ENCODE data around the gene KIFC1. TPM values are rescaled to one million over a fixed set of nuclear protein-coding genes. Genes with fewer than 3 reads are reported as not detected.
"Not testable (repeated sequence)": the region's sequence is repeated elsewhere in the genome, so short reads cannot be mapped to it uniquely, and the experiment has no call there.

KIFC1 gene
- 100 to 1,000 TPM; 107 TPM for total RNA-seq

- peaks cover 41% of the 10 kb centered on the region for H3K4me1 Mint-ChIP-seq (ENCODE audit: low read depth)
- H3K36me3 Mint-ChIP-seq (ENCODE audit: low read depth) = peaks cover 22% of the 10 kb centered on the region
- peak within 1 kb of the TSS; percentile 82 for H3K4me3 Mint-ChIP-seq
- DNase-seq = peak; percentile 100
- no peaks in the 10 kb centered on the region for H3K9me3 Mint-ChIP-seq
- peak within 1 kb of the TSS; percentile 97 for H3K27ac Mint-ChIP-seq
- no peaks in the 10 kb centered on the region for H3K27me3 Mint-ChIP-seq (ENCODE audit: low read depth)
- intact Hi-C loops (cut with micrococcal nuclease) = loop anchor here (1.0 to 5.0 kb wide), 12 partner anchors 19 to 320 kb away; partner anchors contain the start of genes BAK1, CUTA, RING1 and RPS18
- CTCF ChIA-PET = interaction anchor here (0.6 to 1.7 kb wide), 20 partner anchors 10 to 310 kb away, joined by 3 to 18 read pairs (median 3); partner anchors contain the start of gene CUTA
These were observed at the start of gene KIFC1 for GRCh38 chr6:33391278-33391921. KIFC1 (plus strand) TSS chr6:33391823; CDS start chr6:33391986, 163 bp downstream.

GRCh38 chr6:33343606-33343952 is 48.0 kb upstream of the KIFC1 start:
- H3K36me3 Mint-ChIP-seq (ENCODE audit: low read depth); H3K27me3 Mint-ChIP-seq (ENCODE audit: low read depth); DNase-seq; H3K9me3 Mint-ChIP-seq: not testable (repeated sequence)
- CTCF ChIA-PET = interaction anchor here (0.6 to 2.8 kb wide), 8 partner anchors 19 to 244 kb away, joined by 3 to 29 read pairs (median 10); partner anchors contain the start of genes B3GALT4, RGL2, RPS18 and TAPBP
- Mint-ChIP-seq H3K4me1 (ENCODE audit: low read depth) (peaks cover 20% of the 10 kb centered on the region), H3K4me3 (peak overlapping the region; percentile 34), H3K27ac (peak overlapping the region; percentile 72)
- intact Hi-C loops (cut with micrococcal nuclease) = loop anchor here (10.0 kb wide), 1 partner anchor 229 kb away; no protein-coding TSS in a partner anchor

GRCh38 chr6:33343953-33344611 is 47.5 kb upstream of the KIFC1 start:
- H3K27ac Mint-ChIP-seq = peak overlapping the region; percentile 72
- H3K4me1 Mint-ChIP-seq (ENCODE audit: low read depth) = peaks cover 20% of the 10 kb centered on the region
- H3K4me3 Mint-ChIP-seq = peak overlapping the region; percentile 34
- CTCF ChIA-PET = interaction anchor here (0.6 to 2.8 kb wide), 16 partner anchors 8 to 329 kb away, joined by 3 to 29 read pairs (median 6); partner anchors contain the start of genes B3GALT4, CUTA, RGL2 and RPS18
- H3K9me3 Mint-ChIP-seq = no peaks in the 10 kb centered on the region
- intact Hi-C loops (cut with micrococcal nuclease) = loop anchor here (1.0 to 10.0 kb wide), 3 partner anchors 45 to 229 kb away; partner anchors contain the start of genes RGL2 and VPS52
- H3K27me3 Mint-ChIP-seq (ENCODE audit: low read depth) = no peaks in the 10 kb centered on the region
- peak; percentile 62 for DNase-seq
- H3K36me3 Mint-ChIP-seq (ENCODE audit: low read depth) = no peaks in the 10 kb centered on the region

GRCh38 chr6:33344701-33345697 is 46.6 kb upstream of the KIFC1 start:
- peak; percentile 77 for DNase-seq
- no peaks in the 10 kb centered on the region for H3K9me3 Mint-ChIP-seq
- H3K36me3 Mint-ChIP-seq (ENCODE audit: low read depth) = no peaks in the 10 kb centered on the region
- peaks cover 20% of the 10 kb centered on the region for H3K4me1 Mint-ChIP-seq (ENCODE audit: low read depth)
- H3K4me3 Mint-ChIP-seq = peak overlapping the region; percentile 64
- H3K27me3 Mint-ChIP-seq (ENCODE audit: low read depth) = no peaks in the 10 kb centered on the region
- CTCF ChIA-PET = interaction anchor here (0.6 to 2.8 kb wide), 22 partner anchors 9 to 900 kb away, joined by 3 to 29 read pairs (median 4); partner anchors contain the start of genes B3GALT4, CUTA, RGL2 and RPS18
- intact Hi-C loops (cut with micrococcal nuclease) = loop anchor here (1.0 to 10.0 kb wide), 5 partner anchors 22 to 230 kb away; partner anchors contain the start of genes RGL2, TAPBP and VPS52
- H3K27ac Mint-ChIP-seq = peak overlapping the region; percentile 74

- H3K36me3 Mint-ChIP-seq (ENCODE audit: low read depth); H3K4me3 Mint-ChIP-seq; H3K27me3 Mint-ChIP-seq (ENCODE audit: low read depth); H3K9me3 Mint-ChIP-seq; CTCF ChIA-PET; H3K27ac Mint-ChIP-seq; DNase-seq: not testable (repeated sequence)
- intact Hi-C loops (cut with micrococcal nuclease) = loop anchor here (10.0 kb wide), 1 partner anchor 232 kb away; no protein-coding TSS in a partner anchor
- H3K4me1 Mint-ChIP-seq (ENCODE audit: low read depth) = peaks cover 20% of the 10 kb centered on the region
These were observed 44.7 kb upstream of the KIFC1 start for GRCh38 chr6:33346972-33347371.

- CTCF ChIA-PET = no interaction called here
- Mint-ChIP-seq H3K27me3 (ENCODE audit: low read depth) (no peaks in the 10 kb centered on the region), H3K27ac (no peak overlapping the region), H3K4me1 (ENCODE audit: low read depth) (peaks cover 20% of the 10 kb centered on the region), H3K9me3 (no peaks in the 10 kb centered on the region), H3K4me3 (no peak overlapping the region), H3K36me3 (ENCODE audit: low read depth) (no peaks in the 10 kb centered on the region)
- DNase-seq = no peak
- intact Hi-C loops (cut with micrococcal nuclease) = loop anchor here (10.0 kb wide), 1 partner anchor 233 kb away; no protein-coding TSS in a partner anchor
These were observed 43.8 kb upstream of the KIFC1 start for GRCh38 chr6:33347816-33348215.

GRCh38 chr6:33355860-33356259 is 35.8 kb upstream of the KIFC1 start:
- H3K27me3 Mint-ChIP-seq (ENCODE audit: low read depth); CTCF ChIA-PET; H3K4me1 Mint-ChIP-seq (ENCODE audit: low read depth); DNase-seq; H3K36me3 Mint-ChIP-seq (ENCODE audit: low read depth); H3K4me3 Mint-ChIP-seq; intact Hi-C loops (cut with micrococcal nuclease); H3K27ac Mint-ChIP-seq; H3K9me3 Mint-ChIP-seq: not testable (repeated sequence)

GRCh38 chr6:33356295-33356694 is 35.3 kb upstream of the KIFC1 start:
- CTCF ChIA-PET = no interaction called here
- H3K9me3 Mint-ChIP-seq = no peaks in the 10 kb centered on the region
- H3K36me3 Mint-ChIP-seq (ENCODE audit: low read depth) = no peaks in the 10 kb centered on the region

GRCh38 chr6:33357160-33357871 is 34.3 kb upstream of the KIFC1 start:
- DNase-seq; CTCF ChIA-PET; H3K4me3 Mint-ChIP-seq; intact Hi-C loops (cut with micrococcal nuclease); H3K36me3 Mint-ChIP-seq (ENCODE audit: low read depth); H3K27me3 Mint-ChIP-seq (ENCODE audit: low read depth); H3K27ac Mint-ChIP-seq; H3K4me1 Mint-ChIP-seq (ENCODE audit: low read depth); H3K9me3 Mint-ChIP-seq: not testable (repeated sequence)

More at GRCh38 chr6:33356295-33356694, 35.3 kb upstream of the KIFC1 start:
- no peak overlapping the region for H3K4me3 Mint-ChIP-seq
- no peak overlapping the region for H3K27ac Mint-ChIP-seq
- no peak for DNase-seq
- no peaks in the 10 kb centered on the region for H3K27me3 Mint-ChIP-seq (ENCODE audit: low read depth)
- intact Hi-C loops (cut with micrococcal nuclease) = no loop called here
- no peaks in the 10 kb centered on the region for H3K4me1 Mint-ChIP-seq (ENCODE audit: low read depth)

- H3K27me3 Mint-ChIP-seq (ENCODE audit: low read depth) = no peaks in the 10 kb centered on the region
- H3K4me3 Mint-ChIP-seq = no peak overlapping the region
- H3K9me3 Mint-ChIP-seq = no peaks in the 10 kb centered on the region
- no peaks in the 10 kb centered on the region for H3K4me1 Mint-ChIP-seq (ENCODE audit: low read depth)
- no peak for DNase-seq
- H3K36me3 Mint-ChIP-seq (ENCODE audit: low read depth) = no peaks in the 10 kb centered on the region
- H3K27ac Mint-ChIP-seq = no peak overlapping the region
- CTCF ChIA-PET = interaction anchor here (0.7 to 1.2 kb wide), 2 partner anchors 8 to 480 kb away, joined by 3 read pairs; no protein-coding TSS in a partner anchor
- intact Hi-C loops (cut with micrococcal nuclease) = no loop called here
These were observed 32.3 kb upstream of the KIFC1 start for GRCh38 chr6:33359331-33359730.

GRCh38 chr6:33363486-33363885 is 28.1 kb upstream of the KIFC1 start:
- CTCF ChIA-PET = interaction anchor here (0.8 kb wide), 1 partner anchor 238 kb away, joined by 3 read pairs; no protein-coding TSS in a partner anchor
- H3K36me3 Mint-ChIP-seq (ENCODE audit: low read depth); H3K4me1 Mint-ChIP-seq (ENCODE audit: low read depth); DNase-seq; H3K27me3 Mint-ChIP-seq (ENCODE audit: low read depth); intact Hi-C loops (cut with micrococcal nuclease); H3K4me3 Mint-ChIP-seq; H3K27ac Mint-ChIP-seq; H3K9me3 Mint-ChIP-seq: not testable (repeated sequence)

All from activated naive CD4-positive, alpha-beta T cell treated with anti-CD3 and anti-CD28 coated beads for 36 hours (primary cell).